ENCODE results near the gene TECTB.

DNA sequence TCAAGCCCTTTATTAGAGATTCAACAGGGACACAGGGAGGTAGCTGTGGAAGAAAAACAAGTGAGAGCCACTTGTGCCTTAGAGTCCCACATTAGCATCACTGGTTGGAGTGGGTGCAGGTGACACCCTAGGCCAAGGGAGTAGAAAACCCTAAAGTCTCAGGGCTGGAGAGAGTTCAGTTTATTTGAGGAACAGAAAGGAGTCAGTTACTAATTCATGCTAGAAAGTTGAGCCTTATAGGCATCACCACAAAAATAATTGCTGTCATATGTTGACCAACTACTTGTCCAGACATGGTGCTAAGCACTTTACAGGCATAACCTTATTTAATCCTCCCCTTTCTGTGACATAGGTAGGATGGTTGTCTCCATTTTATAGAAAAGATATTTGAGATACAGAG is 69.8 kb downstream of the TECTB start:
- TF ChIP-seq EZH2 (IDR thresholded peaks at IDR 0.05; ENCODE audit: insufficient read depth, poor library complexity, severe bottlenecking) (no peak), EZH2phosphoT487 (IDR thresholded peaks at IDR 0.05; ENCODE audit: insufficient read depth, low read depth) (no peak)

Measured in GM23248 (cell line).